NCI-H69 (cell line): ENCODE results near the gene UBE2G2.

Experiments
- DNase-seq: peaks from one replicate; lab custom pipeline; 2025; lab: John Stamatoyannopoulos, UW

Gene UBE2G2

DNA sequence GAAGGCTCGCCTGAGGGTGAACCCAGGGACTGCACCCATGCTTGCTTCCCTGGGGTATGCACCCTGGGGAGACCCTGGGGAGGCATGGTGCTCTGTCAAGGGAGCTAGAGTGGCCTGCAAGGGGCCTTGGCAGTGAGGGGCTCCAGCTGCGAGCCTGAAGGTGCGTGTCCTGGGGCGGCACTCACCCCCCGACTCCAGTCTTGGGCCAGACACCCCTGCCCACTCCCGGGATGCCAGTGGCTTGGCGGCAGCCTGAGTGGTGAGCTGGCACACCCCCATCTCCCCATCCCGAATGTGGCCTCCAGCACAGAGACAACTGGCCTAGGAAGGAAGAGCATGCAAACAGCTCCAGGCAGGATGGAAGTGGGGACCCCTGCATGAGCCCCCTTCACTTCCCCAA is 13.6 kb upstream of the UBE2G2 start:
- no peak for DNase-seq

DNA sequence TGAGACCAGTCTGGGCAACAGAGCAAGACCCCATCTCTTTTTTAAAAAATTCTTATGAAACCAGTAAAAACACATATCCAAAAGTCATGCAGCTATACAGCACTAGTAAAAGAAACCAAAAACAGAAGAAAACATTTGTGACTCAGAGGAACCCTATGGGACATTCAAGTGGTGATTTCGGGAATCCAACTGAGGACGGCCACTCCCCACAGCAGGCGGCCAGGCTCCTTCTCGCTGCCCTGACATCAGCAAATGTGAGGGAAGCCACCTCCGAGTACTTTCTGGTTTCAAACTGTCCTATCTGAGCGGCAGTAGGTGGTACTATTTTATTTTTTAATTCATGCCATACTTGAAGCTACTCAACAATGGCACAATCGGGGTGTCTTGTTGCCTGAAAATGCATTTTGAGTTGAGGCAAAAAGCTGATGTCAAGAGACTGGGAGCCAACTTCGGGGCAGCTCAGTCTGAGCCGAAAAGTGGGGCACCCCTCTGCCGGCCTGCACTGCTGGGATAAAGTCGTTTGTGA is 12.9 kb upstream of the UBE2G2 start:
- DNase-seq = no peak

DNA sequence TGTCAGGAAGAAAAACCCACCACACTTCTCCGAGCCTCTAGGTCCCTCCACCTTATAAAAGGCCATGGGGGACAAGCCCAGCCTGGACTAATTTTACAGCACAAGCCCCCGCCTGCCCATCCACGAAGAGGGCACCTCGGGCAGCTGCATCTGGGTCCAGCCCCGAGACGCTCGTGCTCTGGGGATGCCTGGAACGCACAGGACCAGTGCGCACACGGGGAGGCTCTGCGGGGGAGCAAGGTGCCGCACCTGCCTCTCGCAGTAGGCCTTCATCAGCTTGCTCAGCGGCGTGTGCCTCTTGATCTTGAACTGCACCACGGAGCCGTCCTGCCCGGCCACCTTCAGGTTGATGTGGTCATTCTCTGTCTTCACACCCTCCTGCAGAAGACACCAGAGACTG is 12.1 kb upstream of the UBE2G2 start:
- DNase-seq = no peak

DNA sequence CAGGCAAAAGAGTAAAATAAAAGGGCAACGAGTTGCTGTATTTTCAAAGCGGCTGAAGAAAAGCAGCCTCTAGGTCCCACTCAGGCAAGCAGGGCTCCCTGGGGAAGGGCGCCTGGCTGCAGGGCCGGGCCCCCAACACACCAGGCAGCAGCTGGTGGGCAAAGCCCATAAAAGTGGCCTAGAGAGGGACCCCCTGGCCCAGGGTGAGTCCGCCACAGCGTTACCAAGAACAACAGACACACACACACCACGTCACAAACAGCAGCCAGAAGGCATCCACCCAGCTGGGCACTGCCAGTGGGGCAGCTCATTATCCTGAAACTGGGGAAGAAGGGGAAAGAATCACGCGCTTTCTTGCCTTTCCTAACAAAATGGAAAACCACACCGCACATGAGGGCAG is 11.5 kb upstream of the UBE2G2 start:
- DNase-seq = no peak

DNA sequence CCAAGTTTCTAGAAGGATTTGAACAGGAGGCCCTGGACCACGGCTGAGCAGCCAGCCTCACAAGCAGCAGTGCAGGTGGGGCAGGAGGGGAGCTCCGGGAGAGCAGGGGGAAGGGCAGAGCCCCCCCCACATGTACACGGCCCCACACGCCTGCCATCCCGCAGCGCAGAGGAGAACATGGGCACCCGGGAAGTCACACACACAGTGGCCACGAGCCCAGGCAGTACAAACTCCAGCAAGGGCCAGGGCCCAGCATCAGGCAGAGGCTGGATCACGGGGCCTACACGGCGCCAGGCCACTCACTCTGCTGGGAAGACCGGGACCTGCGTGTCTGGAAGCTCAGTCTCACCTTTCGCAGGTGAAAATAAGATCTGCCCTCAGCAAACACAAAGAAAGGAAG is 11.0 kb upstream of the UBE2G2 start:
- DNase-seq = no peak

DNA sequence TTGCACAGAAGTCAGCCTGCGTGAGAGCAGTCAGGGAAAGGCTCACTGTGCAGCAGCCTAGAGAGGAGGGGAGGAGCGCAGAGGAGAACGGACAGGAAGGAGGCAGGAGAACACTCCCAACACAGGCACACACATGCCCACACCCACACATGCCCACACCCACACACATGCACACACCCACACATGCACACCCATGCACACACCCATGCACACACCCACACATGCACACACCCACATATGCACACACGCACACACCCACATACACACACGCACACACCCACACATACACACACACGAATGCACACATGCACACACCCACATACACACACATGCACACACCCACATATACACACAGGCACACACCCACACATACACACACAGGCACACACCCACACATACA is 9.2 kb upstream of the UBE2G2 start:
- DNase-seq = no peak

DNA sequence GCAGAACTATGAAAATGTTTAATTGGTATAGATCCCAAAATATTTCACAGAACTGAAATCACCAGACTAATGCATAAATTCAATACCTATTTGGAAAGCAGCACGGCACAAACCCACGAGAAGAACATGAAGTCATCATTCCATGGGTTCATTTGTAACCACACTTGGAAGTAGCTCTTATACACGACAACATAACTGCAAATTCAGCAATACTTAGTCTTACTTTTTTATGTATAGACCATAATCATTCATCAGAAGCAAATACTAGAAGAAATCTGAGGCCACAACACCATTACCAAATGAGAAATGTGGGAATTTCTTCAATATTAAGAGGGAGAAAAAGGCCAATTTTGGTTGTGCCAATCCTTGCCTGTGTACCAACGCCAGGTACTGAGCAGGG is 4.2 kb upstream of the UBE2G2 start:
- DNase-seq = no peak

DNA sequence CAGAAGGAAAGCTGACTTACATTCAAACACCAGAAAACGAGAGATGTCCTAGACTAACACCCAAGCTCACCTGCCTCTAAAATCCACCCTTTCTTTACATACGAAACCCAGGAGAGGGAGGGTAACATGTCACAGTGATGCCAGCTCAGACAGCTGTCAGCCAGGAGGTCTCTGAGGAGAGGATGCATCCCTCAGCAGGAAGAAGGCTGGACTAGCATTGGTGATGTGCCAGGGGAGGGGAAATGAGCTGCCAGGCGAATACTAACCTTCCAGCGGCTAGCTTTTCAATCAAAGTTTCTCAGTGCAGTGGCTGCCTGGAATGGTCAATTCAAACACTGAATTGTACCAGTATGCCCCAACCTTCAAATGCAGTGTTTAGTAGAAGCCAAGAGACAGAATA is 3.6 kb upstream of the UBE2G2 start:
- no peak for DNase-seq

DNA sequence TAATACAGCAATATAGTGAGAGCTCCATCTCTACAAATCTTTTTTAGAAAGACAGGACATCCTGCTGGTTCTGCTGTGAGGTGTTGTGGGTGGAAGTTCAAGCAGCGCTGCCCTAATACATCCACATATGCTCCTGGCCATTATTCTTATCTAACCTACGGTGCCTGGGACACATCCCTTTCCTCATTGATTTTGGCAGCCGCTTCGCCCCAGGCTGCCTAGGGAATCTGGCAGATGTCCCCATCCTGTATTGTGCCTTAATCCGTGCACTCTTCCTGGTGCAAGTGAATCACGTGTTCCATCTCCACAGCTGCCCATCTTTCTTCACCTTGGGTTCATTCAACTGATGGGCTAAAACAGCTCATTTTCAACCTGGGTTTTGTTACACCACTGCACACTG is 3.1 kb upstream of the UBE2G2 start:
- no peak for DNase-seq

DNA sequence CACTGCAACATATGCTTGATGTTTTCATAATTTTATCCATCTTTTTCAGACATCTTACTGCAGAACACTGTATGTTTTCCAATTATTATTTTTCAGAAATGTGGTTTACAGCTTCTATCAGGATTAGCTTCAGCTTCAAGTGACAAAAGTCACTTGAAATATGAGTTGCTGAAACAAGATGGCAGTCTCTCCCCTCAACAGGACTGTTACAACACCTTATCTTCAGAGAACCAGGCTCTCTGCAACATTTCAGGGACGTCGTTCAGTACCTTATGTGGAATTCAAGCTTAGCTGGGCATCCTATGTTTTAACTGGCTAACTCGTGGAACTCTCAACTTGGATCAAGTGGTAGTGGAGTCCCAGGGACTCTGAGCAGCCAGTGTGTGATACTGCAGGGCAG is 2.0 kb upstream of the UBE2G2 start:
- DNase-seq = no peak

DNA sequence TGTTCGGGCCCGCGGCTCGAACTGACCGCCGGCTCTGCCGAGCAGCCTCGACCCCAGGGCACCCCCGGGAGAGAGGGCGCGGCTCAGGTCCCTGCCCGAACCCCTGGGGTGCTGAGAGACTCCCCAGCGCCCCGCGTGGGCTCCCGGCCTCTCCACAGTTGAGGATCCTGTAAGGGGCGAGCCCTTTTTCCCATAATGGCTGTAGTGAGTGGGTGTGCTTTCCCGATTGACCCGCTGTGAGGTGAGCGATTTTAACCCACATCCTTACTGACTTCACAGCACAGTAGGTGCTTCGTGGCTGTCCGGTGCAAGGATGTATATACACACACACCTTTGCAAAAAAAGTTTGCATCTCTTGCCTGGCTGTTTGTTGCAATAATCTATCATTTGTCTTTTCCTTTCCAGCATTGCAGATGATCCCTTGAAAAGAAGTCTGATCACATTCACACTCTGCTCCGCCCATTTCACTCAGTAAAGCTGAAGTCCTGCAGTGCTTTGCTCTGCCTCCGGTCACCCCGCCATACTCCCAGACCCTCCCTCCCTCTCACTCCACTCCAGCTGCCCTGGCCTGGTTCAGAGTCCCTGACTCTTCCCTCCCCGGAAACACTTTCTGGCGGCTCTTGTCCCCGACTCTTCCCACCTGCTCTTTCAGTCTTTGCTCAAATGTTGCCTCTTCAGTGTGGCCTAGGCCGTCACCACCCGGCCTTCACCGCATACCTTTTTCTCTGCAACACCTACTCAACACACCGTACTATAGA is 955 bp upstream of the UBE2G2 start:
- DNase-seq = peak; percentile 75

DNA sequence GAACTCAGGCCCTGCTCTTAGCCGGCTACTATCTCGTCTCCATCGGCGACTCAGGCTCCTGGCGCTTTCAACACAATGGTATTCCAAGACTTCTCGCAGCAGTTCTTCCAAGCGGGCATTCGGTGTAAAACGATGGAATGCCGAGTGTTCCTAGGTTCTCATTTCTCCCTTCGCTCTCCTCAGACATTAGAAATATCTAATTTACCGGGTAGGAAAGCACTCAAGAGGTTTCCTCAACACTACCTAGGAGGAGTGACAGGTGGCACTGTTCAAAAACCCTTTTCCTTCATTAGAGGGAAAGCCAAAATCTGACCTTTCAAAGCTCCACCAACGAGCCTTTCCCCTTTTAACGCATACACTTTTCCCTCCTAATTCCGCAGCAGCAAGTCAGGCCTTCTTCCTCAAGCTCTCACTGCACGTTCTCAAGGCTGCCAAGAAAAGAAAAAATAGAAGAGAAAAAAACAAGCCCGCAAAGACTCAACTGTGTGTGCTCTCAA is 601 bp downstream of the UBE2G2 start:
- DNase-seq = peak; percentile 81

DNA sequence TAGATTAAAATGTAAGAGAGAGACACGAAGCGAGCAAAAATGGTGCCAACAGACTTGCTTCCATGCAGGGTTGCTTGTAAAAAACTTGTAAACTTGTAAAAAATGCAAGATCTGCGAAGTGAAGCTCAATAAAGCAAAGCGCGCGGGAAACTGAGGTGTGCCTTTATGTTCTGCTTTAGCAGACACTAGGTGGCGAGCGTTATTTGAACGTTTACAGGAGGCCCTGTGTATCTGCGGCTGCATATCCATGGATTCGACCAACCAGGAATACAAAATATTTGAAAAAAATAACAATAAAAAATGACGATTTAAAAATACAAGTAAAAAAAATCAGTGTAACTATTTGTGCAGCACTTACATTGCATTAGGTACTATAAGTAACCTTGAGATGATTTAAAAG is 1.5 kb downstream of the UBE2G2 start:
- peak; percentile 39 for DNase-seq

DNA sequence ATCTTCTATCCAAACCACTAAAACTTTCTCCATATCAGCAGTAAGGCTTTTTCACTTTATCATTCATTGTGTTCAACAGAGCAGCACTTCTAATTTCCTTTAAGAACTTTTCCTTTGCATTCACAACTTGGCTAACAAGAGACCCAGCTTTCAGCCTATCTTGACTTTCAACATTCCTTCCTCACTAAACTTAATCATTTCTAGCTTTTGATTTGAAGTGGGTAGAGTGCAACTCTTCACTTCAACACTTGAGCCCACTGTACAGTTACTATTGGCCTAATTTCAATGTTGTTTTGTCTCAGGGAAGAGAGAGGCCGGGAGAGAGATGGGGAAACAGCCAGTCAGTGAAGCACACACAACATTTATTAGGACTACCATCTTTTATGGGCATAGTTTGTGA is 2.0 kb downstream of the UBE2G2 start:
- no peak for DNase-seq

DNA sequence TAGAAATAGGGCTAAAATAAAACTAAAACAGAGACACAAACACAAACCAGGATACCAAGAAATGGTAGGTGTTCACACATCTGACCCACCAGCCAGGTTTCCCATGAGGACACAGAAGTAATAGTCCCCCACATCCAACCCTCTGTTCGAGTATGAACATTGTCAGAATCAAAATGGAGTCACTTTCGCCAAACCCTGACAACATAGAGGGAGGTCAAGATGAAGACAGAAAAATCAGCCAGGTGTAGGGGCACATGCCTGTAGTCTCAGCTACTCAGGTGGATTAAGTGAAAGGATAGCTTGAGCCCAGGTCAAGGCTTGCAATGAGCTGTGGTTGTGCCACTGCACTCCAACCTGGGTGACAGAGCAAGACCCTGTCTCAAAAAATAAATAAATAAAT is 3.8 kb downstream of the UBE2G2 start:
- DNase-seq = no peak

DNA sequence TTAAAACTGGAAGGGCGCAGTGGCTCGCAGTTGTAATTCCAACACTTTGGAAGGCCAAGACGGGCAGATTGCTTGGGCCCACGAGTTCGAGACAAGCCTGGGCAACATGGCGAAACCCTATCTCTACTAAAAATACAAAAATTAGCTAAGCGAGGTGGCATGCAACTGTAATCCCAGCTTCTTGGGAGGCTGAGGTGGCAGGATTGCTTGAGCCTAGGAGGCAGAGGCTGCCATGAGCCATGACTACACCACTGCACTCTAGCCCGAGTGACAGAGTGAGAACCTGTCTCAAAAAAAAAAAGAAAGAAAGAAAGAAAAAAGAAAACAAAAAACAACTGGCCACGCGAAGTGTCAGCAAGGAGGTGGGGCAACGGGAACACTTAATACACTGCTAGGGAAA is 6.3 kb downstream of the UBE2G2 start:
- no peak for DNase-seq

DNA sequence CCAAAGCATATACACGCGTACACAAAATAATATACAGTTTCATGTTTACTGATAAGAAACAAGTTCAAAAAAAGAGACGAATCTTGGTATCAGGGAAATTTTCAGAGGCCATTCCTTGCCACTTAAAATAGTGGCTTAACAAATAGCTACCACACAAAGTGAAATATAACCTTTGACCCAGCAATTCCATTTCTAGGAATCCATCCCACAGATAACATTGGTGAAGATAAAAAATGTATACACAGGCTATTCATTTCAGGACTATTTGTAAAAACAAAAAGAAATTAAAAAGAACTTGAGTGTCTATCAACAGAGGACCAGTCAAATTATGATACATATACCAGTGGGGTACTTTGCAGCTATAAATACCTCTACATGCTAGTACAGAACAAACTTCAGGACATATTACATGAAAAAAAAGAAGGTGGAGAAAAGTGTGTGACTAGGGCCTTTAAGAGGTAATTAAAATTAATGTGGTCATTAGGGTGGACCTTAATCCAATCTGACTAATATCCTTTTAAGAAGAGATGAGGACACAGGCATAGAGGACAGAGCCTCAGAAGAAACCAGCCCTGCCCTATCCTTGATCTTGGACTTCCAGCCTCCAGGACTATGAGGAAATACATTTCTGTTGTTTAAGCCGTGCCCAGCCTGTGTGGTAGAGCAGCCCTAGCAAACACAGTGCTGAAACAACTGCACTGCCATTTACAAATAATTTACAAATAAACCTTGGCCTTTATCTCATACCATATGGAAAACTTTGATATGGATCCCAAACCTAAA is 7.8 kb downstream of the UBE2G2 start:
- DNase-seq = no peak

DNA sequence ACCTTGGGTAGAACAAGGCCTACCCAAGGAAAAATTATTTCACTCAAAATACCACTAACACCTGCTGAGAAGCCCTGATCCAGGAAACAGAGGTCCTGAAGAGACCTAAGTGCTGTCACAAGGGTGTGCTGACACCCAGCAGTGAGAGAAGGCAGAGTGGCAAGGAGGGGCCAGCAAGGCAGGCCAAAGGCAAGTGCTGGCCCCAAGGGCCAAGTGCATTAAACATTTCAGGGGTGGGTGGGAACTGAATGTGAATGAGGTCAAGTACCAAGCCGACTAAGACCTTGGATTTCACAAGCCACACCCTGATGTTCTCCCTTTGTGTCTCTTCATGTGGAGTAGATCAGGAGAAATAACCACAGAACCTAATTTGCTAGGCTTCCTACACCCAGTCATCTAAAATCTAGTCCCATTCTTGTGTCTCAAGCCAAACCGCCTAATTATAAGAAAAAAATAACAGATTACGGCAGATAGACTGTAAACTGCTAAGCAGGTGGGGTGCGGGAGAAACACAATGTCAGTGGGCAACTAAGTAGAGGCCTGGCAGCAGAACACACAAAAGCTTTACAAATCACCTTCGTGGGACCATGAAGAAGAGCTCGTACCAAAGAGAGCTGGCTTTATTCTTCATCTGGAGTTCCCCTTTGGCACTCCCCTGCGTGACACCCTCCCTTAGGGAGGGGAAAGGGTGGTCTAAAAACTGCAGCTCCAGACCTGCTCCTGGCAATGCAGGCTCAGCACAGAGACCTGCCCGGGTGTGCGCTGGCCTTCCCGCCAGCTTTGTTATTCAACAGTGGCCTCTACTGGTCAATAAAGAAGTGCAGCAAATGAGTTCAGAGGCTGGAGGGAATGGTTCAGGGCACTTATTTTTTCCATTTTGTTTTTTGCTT is 8.7 kb downstream of the UBE2G2 start:
- DNase-seq = peak; percentile 84

DNA sequence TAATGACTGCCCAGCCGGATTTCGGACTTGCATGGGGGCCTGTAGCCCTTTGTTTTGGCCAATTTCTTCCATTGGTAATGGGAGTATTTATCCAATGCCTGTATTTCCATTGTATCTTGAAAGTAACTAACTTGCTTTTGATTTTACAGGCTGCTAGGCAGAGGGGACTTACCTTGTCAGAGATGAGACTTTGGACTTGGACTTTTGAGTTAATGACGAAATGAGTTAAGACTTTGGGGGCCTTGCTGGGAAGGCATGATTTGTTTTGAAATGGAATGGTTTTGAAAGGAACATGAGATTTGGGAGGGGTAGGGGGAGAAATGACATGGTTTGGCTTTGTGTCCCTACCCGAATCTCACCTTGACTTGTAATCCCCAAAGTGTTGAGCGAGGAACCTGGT is 9.6 kb downstream of the UBE2G2 start:
- no peak for DNase-seq

DNA sequence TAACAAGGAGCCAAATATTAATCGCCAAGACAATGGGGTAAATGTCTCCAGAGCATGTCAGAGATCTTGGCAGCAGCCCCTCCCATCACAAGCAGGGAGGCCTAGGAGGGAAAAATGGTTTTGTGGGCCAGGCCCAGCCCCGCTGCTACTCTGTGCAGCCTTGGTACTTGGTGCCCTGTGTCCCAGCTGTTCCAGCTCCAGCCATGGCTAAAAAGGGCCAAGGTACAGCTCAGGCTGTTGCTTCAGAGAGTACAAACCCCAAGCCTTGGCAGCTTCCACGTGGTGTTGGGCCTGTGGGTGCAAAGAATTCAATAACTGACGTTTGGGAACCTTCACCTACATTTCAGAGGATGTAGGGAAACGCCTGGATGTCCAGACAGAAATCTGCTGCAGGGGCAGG is 10.4 kb downstream of the UBE2G2 start:
- no peak for DNase-seq

DNA sequence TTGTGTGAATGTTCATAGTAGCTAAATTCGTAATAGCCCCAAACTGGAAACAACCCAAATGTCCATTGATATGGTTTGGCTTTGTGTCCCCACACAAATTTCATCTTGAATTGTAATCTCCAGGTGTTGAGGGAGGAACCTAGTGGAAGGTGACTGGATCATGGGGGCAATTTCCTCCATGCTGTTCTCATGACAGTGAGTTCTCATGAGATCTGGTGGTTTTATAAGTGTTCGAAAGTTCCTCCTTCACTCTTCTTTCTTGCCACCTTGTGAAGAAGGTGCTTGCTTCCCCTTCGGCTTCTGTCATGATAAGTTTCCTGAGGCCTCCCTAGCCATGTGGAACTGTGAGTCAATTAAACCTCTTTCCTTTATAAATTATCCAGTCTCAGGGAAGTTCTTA is 11.3 kb downstream of the UBE2G2 start:
- DNase-seq = no peak

DNA sequence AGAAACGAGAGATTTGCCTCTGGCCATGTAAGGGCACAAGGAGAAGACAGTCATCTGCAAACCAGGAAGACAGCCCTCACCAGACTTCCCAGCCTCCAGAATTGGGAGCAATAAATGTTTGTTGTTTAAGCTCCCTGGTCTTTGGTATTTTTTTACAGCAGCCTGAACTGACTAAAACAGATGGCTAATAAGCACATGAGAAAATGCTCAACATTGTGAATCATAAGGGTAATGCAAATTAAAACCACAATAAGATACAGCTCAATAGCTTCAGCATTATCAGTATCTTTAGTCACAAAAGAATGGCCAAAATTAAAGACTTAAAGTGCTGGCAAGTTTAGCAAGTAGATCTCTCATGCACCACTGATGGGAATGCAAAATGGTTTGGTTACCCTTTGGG is 11.7 kb downstream of the UBE2G2 start:
- no peak for DNase-seq
